GM21619 (cell line): Measurements from ENCODE around the gene ZNF99.
"Not testable (repeated sequence)": the region's sequence is repeated elsewhere in the genome, so short reads cannot be mapped to it uniquely, and the experiment has no call there.

ENCODE experiments used
- ATAC-seq: cut with Tn5 transposase; IDR thresholded peaks from one replicate; pipeline ENCODE4 v1.9.1; 2021; ENCODE audit not compliant: unreplicated experiment

The ZNF99 gene

GRCh38 chr19:22783651-22784410 is at the start of gene ZNF99:
Gene ZNF99, minus strand, starts transcription at chr19:22784151. Its CDS starts 135 bp downstream, at chr19:22784016.
- no peak for ATAC-seq

GRCh38 chr19:22832031-22832762 is 48.2 kb upstream of the ZNF99 start, which contains the start of gene ZNF723:
Gene ZNF723, plus strand, starts transcription at chr19:22832291. Its CDS starts 89 bp downstream, at chr19:22832380.
- ATAC-seq, result no peak

DNA sequence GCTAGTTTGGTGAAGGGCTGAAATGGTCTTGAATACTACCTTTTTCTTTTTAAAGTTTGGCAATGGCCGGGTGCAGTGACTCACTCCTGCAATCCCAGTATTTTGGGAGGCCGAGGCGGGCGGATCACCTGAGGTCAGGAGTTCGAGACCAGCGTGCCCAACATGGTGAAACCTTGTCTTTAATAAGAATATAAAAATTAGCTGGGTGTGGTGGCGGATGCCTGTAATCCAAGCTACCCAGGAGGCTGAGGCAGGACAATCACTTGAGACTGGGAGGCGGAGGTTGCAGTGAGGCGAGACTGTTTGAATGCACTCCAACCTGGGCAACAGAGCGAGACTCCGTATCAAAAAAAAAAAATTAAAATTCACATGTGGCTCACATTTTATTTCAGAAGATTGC is 47.3 kb upstream of the ZNF99 start:
- ATAC-seq, result no peak

GRCh38 chr19:22814124-22814523 is 30.2 kb upstream of the ZNF99 start:
- no peak for ATAC-seq

GRCh38 chr19:22807061-22807835 is 23.3 kb upstream of the ZNF99 start:
- no peak for ATAC-seq

DNA sequence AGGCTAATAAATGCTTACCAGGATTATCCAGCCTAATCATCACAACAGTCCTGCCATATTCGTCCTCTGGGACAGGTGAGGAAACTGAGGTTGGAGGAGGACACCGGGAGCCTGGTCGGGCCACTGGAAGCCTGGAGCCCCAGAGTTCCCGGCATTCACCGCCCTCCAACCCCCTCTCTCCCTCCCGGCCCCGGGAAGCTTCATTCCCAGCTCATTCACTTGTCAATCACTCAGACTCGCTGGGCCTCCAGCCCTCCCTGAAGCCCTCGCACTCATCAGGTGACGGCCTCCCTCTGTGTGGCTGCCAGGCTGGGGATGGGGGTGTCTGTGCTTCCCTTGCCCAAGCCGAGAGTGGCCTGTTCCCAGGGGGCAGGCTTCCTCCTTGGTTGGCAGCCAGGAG is 22.5 kb upstream of the ZNF99 start:
- ATAC-seq, result no peak

GRCh38 chr19:22797040-22797439 is 13.1 kb upstream of the ZNF99 start:
- ATAC-seq, result no peak

GRCh38 chr19:22792863-22793262 is 8.9 kb upstream of the ZNF99 start:
- not testable (repeated sequence) for ATAC-seq

GRCh38 chr19:22735911-22736645 is 47.9 kb downstream of the ZNF99 start:
- no peak for ATAC-seq

DNA sequence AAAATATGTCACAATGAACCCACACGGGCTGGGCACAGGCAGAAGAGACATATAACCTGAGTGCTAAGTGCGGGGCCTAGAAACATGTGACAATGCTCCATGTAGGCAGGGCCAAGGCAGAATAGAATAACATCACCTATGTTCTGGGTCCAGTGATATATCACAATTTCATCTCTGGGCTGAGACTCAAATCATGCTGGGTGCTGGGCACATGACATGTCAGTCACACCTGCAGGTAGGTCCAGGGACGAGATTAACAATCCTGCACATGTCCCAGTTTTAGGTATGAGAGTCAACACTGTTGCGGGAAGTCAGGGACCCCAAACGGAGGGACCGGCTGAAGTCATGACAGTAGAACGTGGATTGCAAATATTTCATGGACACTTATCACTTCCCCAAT is 50.3 kb downstream of the ZNF99 start:
- no peak for ATAC-seq

- not testable (repeated sequence) for ATAC-seq
These were observed 55.7 kb downstream of the ZNF99 start for GRCh38 chr19:22728214-22728613.

DNA sequence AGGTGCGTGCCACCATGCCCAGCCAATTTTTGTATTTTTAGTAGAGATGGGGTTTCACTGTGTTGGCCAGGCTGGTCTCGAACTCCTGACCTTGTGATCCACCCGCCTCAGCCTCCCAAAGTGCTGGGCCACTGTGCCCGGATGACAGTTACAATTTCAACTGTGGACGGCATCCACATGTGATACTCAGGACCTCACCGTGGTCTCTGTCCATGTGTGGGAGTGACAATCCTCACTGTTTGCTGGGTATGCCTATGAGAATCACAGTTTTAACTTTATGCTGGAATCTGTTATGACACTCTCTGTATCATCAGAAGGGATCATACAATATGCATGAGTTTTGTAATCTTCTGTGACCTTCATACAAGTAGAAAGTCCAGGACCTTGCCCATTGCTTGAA is 62.4 kb downstream of the ZNF99 start:
- ATAC-seq, result not testable (repeated sequence)

- no peak for ATAC-seq
These were observed 75.0 kb downstream of the ZNF99 start for GRCh38 chr19:22708983-22709382.

GRCh38 chr19:22703096-22703495 is 80.9 kb downstream of the ZNF99 start:
- not testable (repeated sequence) for ATAC-seq

GRCh38 chr19:22702661-22703060 is 81.3 kb downstream of the ZNF99 start:
- not testable (repeated sequence) for ATAC-seq
